ENCODE measurements around the gene RFX4. TPM values are rescaled to one million over a fixed set of nuclear protein-coding genes. Genes with fewer than 3 reads are reported as not detected.
"Not testable (repeated sequence)": the region's sequence is repeated elsewhere in the genome, so short reads cannot be mapped to it uniquely, and the experiment has no call there.

RFX4 gene
- total RNA-seq, 4 donors from 2014 or later = not detected

- in situ Hi-C loops (cut with MboI; ENCODE audit: low pct_ligation_motif_present in 1 of 4, low pct_unique_long_range_greater_than_20kb in 1 of 4, low sequenced_read_pairs in 3 of 4) (no loop called here), intact Hi-C loops (cut with DNase I; ENCODE audit: low total_unique reads) (no loop called here)
- no peak overlapping the region for H3K27ac ChIP-seq
- DNase-seq = no peak
- no peaks in the 10 kb centered on the region for H3K4me1 ChIP-seq
- H3K36me3 ChIP-seq = no peaks in the 10 kb centered on the region
- TF ChIP-seq EP300 (IDR thresholded peaks at IDR 0.05; ENCODE audit: low read depth) (no peak), POLR2A (IDR thresholded peaks at IDR 0.05) (no peak), CTCF (IDR thresholded peaks at IDR 0.05) (no peak), POLR2AphosphoS5 (IDR thresholded peaks at IDR 0.05) (no peak)
- no peaks in the 10 kb centered on the region for H3K9me3 ChIP-seq
- H3K4me3 ChIP-seq = no peak overlapping the region
- no peaks in the 10 kb centered on the region for H3K27me3 ChIP-seq
Observed at GRCh38 chr12:106687672-106688071, 104.9 kb downstream of the RFX4 start.

DNA sequence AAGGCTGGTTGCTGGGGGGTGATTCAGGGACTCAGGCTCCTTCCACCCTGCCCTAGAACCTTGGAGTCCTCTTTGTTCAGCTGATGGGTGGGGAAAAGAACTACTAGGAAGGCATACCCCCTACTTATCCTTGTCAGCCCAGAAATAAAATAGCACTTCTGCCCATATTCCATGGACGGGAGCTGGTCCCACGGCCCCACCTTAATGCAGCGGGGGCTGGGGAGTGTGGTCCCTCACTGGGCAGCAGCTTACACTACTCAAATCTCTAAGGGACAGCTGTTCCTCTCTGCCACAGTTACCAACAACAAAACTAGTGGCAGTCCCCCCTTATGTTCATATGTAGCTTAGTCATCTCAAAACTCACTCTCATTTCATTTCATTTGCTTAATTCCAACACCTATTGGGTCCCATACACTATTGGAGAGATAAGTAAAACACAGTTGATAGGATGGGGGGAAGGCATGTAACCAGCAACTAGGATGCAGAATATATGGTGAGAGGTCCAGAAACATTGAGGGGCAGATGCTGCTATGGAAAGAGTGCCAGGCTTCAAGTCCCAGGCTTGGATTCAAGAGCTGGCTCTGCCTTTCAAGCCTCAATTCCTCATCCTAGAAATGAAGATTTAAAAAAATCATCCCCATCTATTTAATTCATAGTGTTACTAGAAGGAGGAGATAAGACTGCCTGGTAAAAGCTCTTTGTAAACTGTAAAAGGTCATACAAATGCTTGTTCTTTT is 107.9 kb downstream of the RFX4 start:
- TF ChIP-seq POLR2A (IDR thresholded peaks at IDR 0.05) = no peak
- no peak for TF ChIP-seq POLR2AphosphoS5 (IDR thresholded peaks at IDR 0.05)
- TF ChIP-seq CTCF (IDR thresholded peaks at IDR 0.05) = no peak
- no peak for TF ChIP-seq EP300 (IDR thresholded peaks at IDR 0.05; ENCODE audit: low read depth)
- no peak overlapping the region for H3K4me3 ChIP-seq
- in situ Hi-C loops (cut with MboI; ENCODE audit: low pct_ligation_motif_present in 1 of 4, low pct_unique_long_range_greater_than_20kb in 1 of 4, low sequenced_read_pairs in 3 of 4) = no loop called here
- H3K27ac ChIP-seq = no peak overlapping the region
- H3K4me1 ChIP-seq = no peaks in the 10 kb centered on the region
- WGBS, 2 donors (ENCODE audit: low coverage in 1 of 2) = 80% methylated on average over 3 of the region's 3 CpGs; no CpG with 5 or more reads in 1 of the 2 donors
- DNase-seq = no peak
- no peaks in the 10 kb centered on the region for H3K36me3 ChIP-seq
- no peaks in the 10 kb centered on the region for H3K27me3 ChIP-seq
- intact Hi-C loops (cut with DNase I; ENCODE audit: low total_unique reads) = no loop called here
- no peaks in the 10 kb centered on the region for H3K9me3 ChIP-seq

DNA sequence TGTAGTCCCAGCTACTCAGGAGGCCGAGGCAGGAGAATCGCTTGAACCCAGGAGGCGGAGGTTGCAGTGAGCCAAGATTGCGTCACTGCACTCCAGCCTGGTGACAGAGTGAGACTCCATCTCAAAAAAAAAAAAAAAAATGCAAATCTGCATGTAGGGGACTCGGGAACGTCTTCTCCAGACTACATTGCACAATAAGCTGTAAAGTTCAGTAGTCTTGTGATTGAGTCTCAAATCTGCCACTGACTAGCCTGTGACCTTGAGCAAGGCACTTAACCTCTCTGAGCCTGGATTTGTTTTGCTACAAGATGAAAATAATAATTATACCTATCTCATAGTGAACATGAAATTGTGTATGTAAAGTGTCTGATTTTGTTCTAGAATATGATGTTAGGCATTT is 109.2 kb downstream of the RFX4 start:
- H3K27ac ChIP-seq; in situ Hi-C loops (cut with MboI; ENCODE audit: low pct_ligation_motif_present in 1 of 4, low pct_unique_long_range_greater_than_20kb in 1 of 4, low sequenced_read_pairs in 3 of 4); H3K27me3 ChIP-seq; H3K4me3 ChIP-seq; H3K36me3 ChIP-seq; H3K4me1 ChIP-seq; DNase-seq; intact Hi-C loops (cut with DNase I; ENCODE audit: low total_unique reads); H3K9me3 ChIP-seq: not testable (repeated sequence)
- WGBS, 2 donors (ENCODE audit: low coverage in 1 of 2) = 80 to 83% methylated on average over 6 of the region's 6 CpGs

DNA sequence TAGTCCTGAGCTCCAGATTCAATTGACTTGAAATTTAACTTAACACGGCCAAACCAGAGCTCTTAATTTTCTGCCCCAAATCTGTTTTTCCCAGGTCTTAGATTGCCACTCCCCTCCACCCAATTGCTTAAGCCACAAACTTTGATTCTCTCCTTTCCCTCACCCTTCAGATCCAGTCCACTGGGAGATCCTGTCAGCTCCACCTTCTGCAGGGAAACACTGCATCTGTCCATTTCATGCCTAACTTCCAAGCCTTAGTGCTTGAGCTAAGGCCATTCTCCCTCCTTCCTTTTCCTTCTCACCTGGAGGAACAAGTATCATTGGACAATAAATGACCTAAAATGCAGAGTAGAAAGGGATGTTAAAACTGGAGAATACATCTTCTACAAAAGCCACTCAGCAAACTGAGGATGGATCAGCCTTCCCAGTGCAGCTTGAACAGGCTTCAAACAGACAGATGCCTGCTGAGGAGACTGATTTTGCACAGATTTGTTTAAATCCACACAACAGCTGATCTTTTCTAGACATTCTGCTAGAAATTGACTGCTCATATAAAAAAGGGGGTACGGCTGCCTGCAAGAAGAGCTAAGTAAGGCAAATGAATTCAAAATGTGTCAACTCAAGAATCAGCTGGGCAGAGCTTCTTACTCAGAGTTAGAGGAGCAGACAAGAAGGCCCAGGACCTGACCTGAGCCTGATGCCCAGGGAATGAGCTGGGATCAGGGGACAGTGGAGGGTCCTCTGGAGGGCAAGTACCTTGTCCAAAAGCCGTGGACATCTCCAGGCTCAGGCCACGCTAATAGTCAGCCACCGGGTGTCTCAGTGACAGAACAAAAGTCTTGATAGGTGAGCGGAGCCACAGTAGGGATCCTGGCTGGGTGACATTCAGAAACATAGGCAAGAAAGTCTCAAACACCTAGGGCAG is 110.4 kb downstream of the RFX4 start:
- TF ChIP-seq EP300 (IDR thresholded peaks at IDR 0.05; ENCODE audit: low read depth) (no peak), POLR2AphosphoS5 (IDR thresholded peaks at IDR 0.05) (no peak)
- WGBS, 2 donors (ENCODE audit: low coverage in 1 of 2) = 81 to 83% methylated on average over 4 to 6 of the region's 6 CpGs

GRCh38 chr12:106696071-106696470 is 113.3 kb downstream of the RFX4 start:
- no peak overlapping the region for H3K27ac ChIP-seq
- no peaks in the 10 kb centered on the region for H3K4me1 ChIP-seq
- no peaks in the 10 kb centered on the region for H3K36me3 ChIP-seq
- DNase-seq = no peak
- WGBS, 2 donors (ENCODE audit: low coverage in 1 of 2) = 85% methylated on average over 6 of the region's 6 CpGs; no CpG with 5 or more reads in 1 of the 2 donors
- no peaks in the 10 kb centered on the region for H3K27me3 ChIP-seq
- no peak for TF ChIP-seq EP300 (IDR thresholded peaks at IDR 0.05; ENCODE audit: low read depth)
- TF ChIP-seq POLR2AphosphoS5 (IDR thresholded peaks at IDR 0.05) = no peak
- TF ChIP-seq POLR2A (IDR thresholded peaks at IDR 0.05) = no peak
- no peak for TF ChIP-seq CTCF (IDR thresholded peaks at IDR 0.05)
- H3K4me3 ChIP-seq = no peak overlapping the region
- intact Hi-C loops (cut with DNase I; ENCODE audit: low total_unique reads) = no loop called here
- in situ Hi-C loops (cut with MboI; ENCODE audit: low pct_ligation_motif_present in 1 of 4, low pct_unique_long_range_greater_than_20kb in 1 of 4, low sequenced_read_pairs in 3 of 4) = no loop called here
- no peaks in the 10 kb centered on the region for H3K9me3 ChIP-seq

More for the DNA sequence above, 110.4 kb downstream of the RFX4 start:
- Histone ChIP-seq H3K4me3 (no peak overlapping the region), H3K4me1 (no peaks in the 10 kb centered on the region), H3K27ac (no peak overlapping the region), H3K36me3 (no peaks in the 10 kb centered on the region), H3K27me3 (no peaks in the 10 kb centered on the region), H3K9me3 (no peaks in the 10 kb centered on the region)
- in situ Hi-C loops (cut with MboI; ENCODE audit: low pct_ligation_motif_present in 1 of 4, low pct_unique_long_range_greater_than_20kb in 1 of 4, low sequenced_read_pairs in 3 of 4) = no loop called here
- intact Hi-C loops (cut with DNase I; ENCODE audit: low total_unique reads) = no loop called here
- no peak for DNase-seq
